PC-9 (cell line): ENCODE measurements around the gene TRMT1. TPM values are rescaled to one million over a fixed set of nuclear protein-coding genes. Genes with fewer than 3 reads are reported as not detected.
A peak's percentile ranks its signal among the peaks of the same experiment; 100 is the strongest.

ENCODE experiments used
- BruUV-seq: library from RNA; stranded (reverse); fragments of 400-500 nt; replicated peaks from 2 replicates; lab custom pipeline; 2021; lab: Mats Ljungman, UMichigan
- CTCF ChIA-PET: fragments of 300-600 bp; sonication (Branson Sonifier 250); formaldehyde crosslinking; loops from one replicate; lab custom pipeline; 2022; ENCODE audit warnings: antibody characterized with exemption; lab: Charles Lee
- POLR2A ChIA-PET: fragments of 300-600 bp; sonication (Branson Sonifier 250); formaldehyde crosslinking; loops from one replicate; lab custom pipeline; 2022; ENCODE audit warnings: antibody characterized with exemption; ENCODE audit not compliant: unreplicated experiment; lab: Charles Lee
- DNase-seq, 2 experiments: peaks; one replicate each; pipeline versions ENCODE4 v3.0.0 to v3.0.0-alpha.2; 2015 to 2022; ENCODE audit warnings: mixed read lengths in 1 of 2
- H2AFZ ChIP-seq: fragments of 200-600 bp; sonication (generic); 2 replicates; pipeline ENCODE4 v1.8.1; 2017; ENCODE audit warnings: antibody characterized with exemption
- H3F3A ChIP-seq: fragments of 200-600 bp; sonication (generic); 2 replicates; pipeline ENCODE4 v1.8.1; 2017; ENCODE audit warnings: antibody characterized with exemption, mild to moderate bottlenecking, low read depth; ENCODE audit not compliant: insufficient read depth
- H3K27ac ChIP-seq: fragments of 200-600 bp; sonication (generic); 2 replicates; pipeline ENCODE4 v1.6.1; 2016; ENCODE audit warnings: mixed run types
- H3K27me3 ChIP-seq: fragments of 200-600 bp; sonication (generic); 2 replicates; pipeline ENCODE4 v1.6.1; 2016; ENCODE audit warnings: low read depth, mixed run types; ENCODE audit not compliant: insufficient read depth
- H3K36me3 ChIP-seq: fragments of 200-600 bp; sonication (generic); 2 replicates; pipeline ENCODE4 v1.6.1; 2016; ENCODE audit warnings: low read depth, mixed run types
- H3K4me1 ChIP-seq: fragments of 200-600 bp; sonication (generic); replicated peaks from 2 replicates; pipeline ENCODE4 v1.6.1; 2016; ENCODE audit warnings: mixed run types; ENCODE audit not compliant: insufficient read depth
- H3K4me2 ChIP-seq: fragments of 200-600 bp; sonication (generic); 2 replicates; pipeline ENCODE4 v1.6.1; 2017; ENCODE audit warnings: mixed run types
- H3K4me3 ChIP-seq: fragments of 200-600 bp; sonication (generic); 2 replicates; pipeline ENCODE4 v1.6.1; 2016; ENCODE audit warnings: mixed run types
- H3K79me2 ChIP-seq: fragments of 200-600 bp; sonication (generic); 2 replicates; pipeline ENCODE4 v1.6.1; 2017; ENCODE audit warnings: low read depth, mixed run types
- H3K9me2 ChIP-seq: fragments of 200-600 bp; sonication (generic); 2 replicates; pipeline ENCODE4 v1.8.1; 2017; ENCODE audit warnings: mild to moderate bottlenecking; ENCODE audit not compliant: insufficient read depth
- H3K9me3 ChIP-seq: fragments of 200-600 bp; sonication (generic); 2 replicates; pipeline ENCODE4 v1.8.1; 2016; ENCODE audit warnings: low read depth; ENCODE audit not compliant: insufficient read depth
- H4K20me1 ChIP-seq: fragments of 200-600 bp; sonication (generic); 2 replicates; pipeline ENCODE4 v1.8.1; 2017; ENCODE audit not compliant: insufficient read depth
- EZH2 ChIP-seq: fragments of 200-600 bp; sonication (generic); IDR thresholded peaks from 2 replicates; pipeline ENCODE4 v1.8.0; 2017; ENCODE audit warnings: antibody characterized with exemption, low read depth
- intact Hi-C: fragments of 100-400 bp; cut with micrococcal nuclease; formaldehyde crosslinking; loops from one replicate; pipeline ENCODE4 v1.10.0; 2022; ENCODE audit not compliant: unreplicated experiment
- total RNA-seq: library from RNA; stranded (reverse); gene quantifications from 2 replicates; pipeline ENCODE4 v1.2.3, GENCODE V29; 2021
- TF ChIP-seq, protein P1 (sequence below): fragments of 200-600 bp; sonication (generic); conservative IDR thresholded peaks from 2 replicates; pipeline ENCODE4 v1.6.1; 2017; ENCODE audit warnings: mixed run types, antibody characterized with exemption, mild to moderate bottlenecking, moderate library complexity

Gene TRMT1
- total RNA-seq, 1 experiment from 2014 or later, result 44.1 TPM

DNA sequence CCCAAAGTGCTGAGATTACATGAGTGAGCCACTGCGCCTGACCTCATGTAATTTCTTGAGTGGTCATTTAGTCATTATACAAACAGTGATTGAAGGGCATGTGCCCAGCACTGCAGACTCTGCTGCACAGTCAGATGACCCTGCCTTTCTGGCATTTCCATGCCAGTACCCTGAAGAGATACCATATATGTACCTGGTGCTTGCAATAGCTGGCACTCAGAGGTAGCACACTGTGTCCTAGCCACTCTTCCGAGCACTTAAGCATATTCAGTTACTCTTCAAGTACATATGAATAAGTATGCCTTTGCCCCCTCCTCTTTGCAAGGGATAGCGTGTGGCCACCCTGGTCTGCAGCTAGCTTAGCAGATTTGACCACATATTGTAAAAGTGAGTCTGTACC, 18.1 kb upstream of the TRMT1 start:
- no peak for DNase-seq
- Histone ChIP-seq H3K4me1 (peaks cover 10% of the 10 kb centered on the region), H3K4me3 (no peak overlapping the region), H3K36me3 (peaks cover 16% of the 10 kb centered on the region), H3K27me3 (no peaks in the 10 kb centered on the region), H4K20me1 (peaks cover 68% of the 10 kb centered on the region), H3K27ac (no peak overlapping the region), H3F3A (peaks cover 46% of the 10 kb centered on the region; the same call in 1 of the 2 replicates), H3K9me3 (no peaks in the 10 kb centered on the region), H3K9me2 (no peaks in the 10 kb centered on the region), H3K4me2 (no peak overlapping the region), H3K79me2 (peaks cover 52% of the 10 kb centered on the region), H2AFZ (no peak overlapping the region)
- ChIA-PET CTCF (no interaction called here), POLR2A (no interaction called here)
- no TSS peak for BruUV-seq
- intact Hi-C loops, result no loop called here
- TF ChIP-seq, protein P1, sequence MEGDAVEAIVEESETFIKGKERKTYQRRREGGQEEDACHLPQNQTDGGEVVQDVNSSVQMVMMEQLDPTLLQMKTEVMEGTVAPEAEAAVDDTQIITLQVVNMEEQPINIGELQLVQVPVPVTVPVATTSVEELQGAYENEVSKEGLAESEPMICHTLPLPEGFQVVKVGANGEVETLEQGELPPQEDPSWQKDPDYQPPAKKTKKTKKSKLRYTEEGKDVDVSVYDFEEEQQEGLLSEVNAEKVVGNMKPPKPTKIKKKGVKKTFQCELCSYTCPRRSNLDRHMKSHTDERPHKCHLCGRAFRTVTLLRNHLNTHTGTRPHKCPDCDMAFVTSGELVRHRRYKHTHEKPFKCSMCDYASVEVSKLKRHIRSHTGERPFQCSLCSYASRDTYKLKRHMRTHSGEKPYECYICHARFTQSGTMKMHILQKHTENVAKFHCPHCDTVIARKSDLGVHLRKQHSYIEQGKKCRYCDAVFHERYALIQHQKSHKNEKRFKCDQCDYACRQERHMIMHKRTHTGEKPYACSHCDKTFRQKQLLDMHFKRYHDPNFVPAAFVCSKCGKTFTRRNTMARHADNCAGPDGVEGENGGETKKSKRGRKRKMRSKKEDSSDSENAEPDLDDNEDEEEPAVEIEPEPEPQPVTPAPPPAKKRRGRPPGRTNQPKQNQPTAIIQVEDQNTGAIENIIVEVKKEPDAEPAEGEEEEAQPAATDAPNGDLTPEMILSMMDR, result no peak
- TF ChIP-seq EZH2, result no peak

DNA sequence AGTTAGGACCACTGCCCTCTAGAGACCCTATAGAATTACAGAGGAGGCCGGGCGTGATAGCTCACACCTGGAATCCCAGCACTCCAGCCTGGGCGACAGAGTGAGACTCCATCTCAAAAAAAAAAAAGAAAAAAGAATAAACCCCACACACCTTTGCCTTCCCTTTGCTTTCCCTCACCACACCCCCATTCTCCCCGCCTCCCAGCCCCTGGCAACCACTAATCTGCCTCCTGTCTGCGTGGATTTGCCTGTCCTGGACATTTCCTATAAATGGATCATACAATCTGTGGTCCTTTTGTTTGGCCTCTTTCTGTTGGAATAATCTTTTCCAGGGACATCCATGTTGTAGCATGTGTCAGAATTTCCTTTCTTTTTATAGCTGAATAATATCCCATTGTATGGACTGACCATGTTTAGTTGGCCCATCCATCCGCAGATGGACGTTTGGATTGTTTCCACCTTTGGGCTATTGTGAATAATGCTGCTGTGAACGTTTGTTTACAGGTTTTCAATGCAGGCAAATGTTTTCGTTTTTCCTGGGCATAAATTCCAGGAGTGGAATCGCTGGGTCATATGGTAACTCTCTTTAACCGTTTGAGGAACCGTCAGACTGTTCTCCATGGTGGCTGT, 16.8 kb upstream of the TRMT1 start:
- ChIA-PET POLR2A (no interaction called here), CTCF (no interaction called here)
- H3K79me2 ChIP-seq, result peaks cover 65% of the 10 kb centered on the region
- BruUV-seq, result no TSS peak
- no peak for TF ChIP-seq EZH2
- TF ChIP-seq, protein P1, result no peak
- no peak overlapping the region for H3K27ac ChIP-seq
- H3K4me3 ChIP-seq, result no peak overlapping the region
- peaks cover 16% of the 10 kb centered on the region for H3K36me3 ChIP-seq
- no peak overlapping the region for H3K4me2 ChIP-seq
- no peaks in the 10 kb centered on the region for H3K9me3 ChIP-seq
- DNase-seq, result no peak
- H2AFZ ChIP-seq, result no peak overlapping the region
- peaks cover 80% of the 10 kb centered on the region for H4K20me1 ChIP-seq
- H3K9me2 ChIP-seq, result no peaks in the 10 kb centered on the region
- H3K4me1 ChIP-seq, result peaks cover 10% of the 10 kb centered on the region
- peaks cover 47% of the 10 kb centered on the region; the same call in 1 of the 2 replicates for H3F3A ChIP-seq
- H3K27me3 ChIP-seq, result no peaks in the 10 kb centered on the region
- intact Hi-C loops, result no loop called here

DNA sequence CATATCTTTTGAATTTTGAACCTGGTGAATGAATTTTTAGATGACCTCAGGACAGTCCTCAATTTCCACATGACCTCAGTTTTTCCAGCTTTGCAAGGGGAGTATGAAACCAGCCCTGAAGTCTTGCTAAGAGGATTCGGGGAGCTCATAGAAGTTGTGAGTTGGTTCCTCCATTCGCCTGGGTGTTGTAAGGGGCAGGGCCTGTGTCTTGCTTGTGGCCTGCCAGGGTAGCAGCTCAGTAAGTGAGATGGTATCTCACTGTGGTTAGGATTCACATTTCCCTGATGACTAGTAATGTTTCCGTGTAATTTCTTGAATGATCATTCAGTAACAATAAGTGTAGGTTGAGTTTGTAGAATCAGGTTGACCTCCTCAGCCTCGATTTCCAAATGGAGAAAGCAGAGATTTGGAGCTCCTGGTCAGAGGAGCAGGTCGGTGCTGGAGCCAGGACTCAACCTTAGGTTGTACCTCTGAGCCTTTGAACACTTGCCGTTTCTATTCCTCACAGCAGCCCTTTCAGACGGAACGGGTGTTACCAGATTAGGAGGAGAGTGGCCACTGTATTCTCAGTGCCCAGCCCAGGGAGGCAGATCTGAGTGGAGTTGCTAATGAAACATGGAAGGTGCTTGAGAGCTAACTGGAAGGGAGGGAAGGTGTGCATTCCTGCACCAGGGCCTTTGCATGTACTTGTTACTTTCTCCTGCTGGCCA, 16.1 kb upstream of the TRMT1 start:
- H3K4me2 ChIP-seq, result no peak overlapping the region
- peaks cover 88% of the 10 kb centered on the region for H4K20me1 ChIP-seq
- ChIA-PET CTCF (interaction anchor here (0.6 to 0.7 kb wide), 2 partner anchors 155 to 726 kb away, joined by 13 to 19 read pairs; no protein-coding TSS in a partner anchor), POLR2A (interaction anchor here (0.5 to 0.7 kb wide), 4 partner anchors 13 to 669 kb away, joined by 3 to 10 read pairs (median 4); no protein-coding TSS in a partner anchor)
- no peaks in the 10 kb centered on the region for H3K27me3 ChIP-seq
- H3K4me1 ChIP-seq, result peaks cover 10% of the 10 kb centered on the region
- no peak for TF ChIP-seq EZH2
- TF ChIP-seq, protein P1, result no peak
- H3K9me2 ChIP-seq, result no peaks in the 10 kb centered on the region
- intact Hi-C loops, result no loop called here
- DNase-seq, result peak; percentile 54 to 69
- peaks cover 47% of the 10 kb centered on the region; the same call in 1 of the 2 replicates for H3F3A ChIP-seq
- peaks cover 72% of the 10 kb centered on the region for H3K79me2 ChIP-seq
- H3K27ac ChIP-seq, result peak overlapping the region; percentile 15; the same call in 1 of the 2 replicates
- peaks cover 11% of the 10 kb centered on the region for H3K36me3 ChIP-seq
- no peak overlapping the region for H3K4me3 ChIP-seq
- no TSS peak for BruUV-seq
- no peaks in the 10 kb centered on the region for H3K9me3 ChIP-seq
- H2AFZ ChIP-seq, result no peak overlapping the region
